H1 (cell line): ENCODE measurements around the gene FOXD2. TPM values are rescaled to one million over a fixed set of nuclear protein-coding genes. Genes with fewer than 3 reads are reported as not detected.

ENCODE experiments used
- BRCA1 ChIP-seq: IDR thresholded peaks from 2 replicates; pipeline ENCODE4 v1.6.1; 2012; ENCODE audit warnings: low read depth, low read length, improper control_type of control experiment
- CHD2 ChIP-seq: IDR thresholded peaks from 2 replicates; pipeline ENCODE4 v1.6.1; 2012; ENCODE audit warnings: low read length, improper control_type of control experiment
- HDAC2 ChIP-seq, 2 experiments: fragments of 300-600 bp in 1 of 2; sonication (generic) in 1 of 2; IDR thresholded peaks; 2 replicates each; pipeline ENCODE4 v1.6.1; 2011 to 2012; ENCODE audit warnings: low read depth in 2 of 2, low read length in 2 of 2, mild to moderate bottlenecking in 2 of 2, moderate library complexity in 2 of 2, borderline replicate concordance in 1 of 2, inconsistent platforms in 1 of 2
- MAFK ChIP-seq: IDR thresholded peaks from 2 replicates; pipeline ENCODE4 v1.6.1; 2012; ENCODE audit warnings: low read depth, mild to moderate bottlenecking, improper control_type of control experiment, low read length
- polyA plus RNA-seq, 7 experiments: library from polyadenylated mRNA; depleted of rRNA in 3 of 7; stranded (reverse) in 5 of 7; unstranded in 2 of 7; fragments of >200 nt in 5 of 7; fragments of 200-250 nt in 2 of 7; gene quantifications; 1 replicate in 5 of 7; 2 replicates in 1 of 7; 4 replicates in 1 of 7; pipeline versions ENCODE4 v1.2.1 to v1.2.3, GENCODE V29; 2011 to 2013; ENCODE audit warnings: missing spikeins in 2 of 7, mixed read lengths in 2 of 7
- total RNA-seq: library from RNA; stranded (reverse); fragmentation: NEBNext Ultra II Directional; extraction: Animal tissue kit (Norgen Biotek cat#: 25700); gene quantifications from 2 replicates; pipeline ENCODE4 v1.2.1, GENCODE V29; 2021
- TF ChIP-seq, protein P1 (sequence below): IDR thresholded peaks from 2 replicates; pipeline ENCODE4 v1.6.1; 2012; ENCODE audit warnings: inconsistent platforms

Gene FOXD2
- total and polyA plus RNA-seq, 2 of the 8 experiments (the other 6 are each of a cell fraction or from before 2014, with no cell fraction given) = not detected

GRCh38 chr1:47396671-47397196, 41.1 kb upstream of the FOXD2 start (continued):
- TF ChIP-seq HDAC2 (IDR thresholded peaks at IDR 0.05; ENCODE audit: borderline replicate concordance in 1 of 2, low read depth in 2 of 2, low read length in 2 of 2) = no peak
- no peak for TF ChIP-seq CHD2
- no peak for TF ChIP-seq BRCA1
- no peak for TF ChIP-seq MAFK
- TF ChIP-seq, protein P1, sequence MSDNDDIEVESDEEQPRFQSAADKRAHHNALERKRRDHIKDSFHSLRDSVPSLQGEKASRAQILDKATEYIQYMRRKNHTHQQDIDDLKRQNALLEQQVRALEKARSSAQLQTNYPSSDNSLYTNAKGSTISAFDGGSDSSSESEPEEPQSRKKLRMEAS = no peak
